Pons (tissue), 1 donor: ENCODE data around the gene KIF5C.
A peak's percentile ranks its signal among the peaks of the same experiment; 100 is the strongest.
"Not testable (repeated sequence)": the region's sequence is repeated elsewhere in the genome, so short reads cannot be mapped to it uniquely, and the experiment has no call there.

ENCODE experiments used
- DNase-seq: peaks from one replicate; pipeline ENCODE4 v3.0.0-alpha.2; 2016; ENCODE audit warnings: low spot score

The KIF5C gene

DNA sequence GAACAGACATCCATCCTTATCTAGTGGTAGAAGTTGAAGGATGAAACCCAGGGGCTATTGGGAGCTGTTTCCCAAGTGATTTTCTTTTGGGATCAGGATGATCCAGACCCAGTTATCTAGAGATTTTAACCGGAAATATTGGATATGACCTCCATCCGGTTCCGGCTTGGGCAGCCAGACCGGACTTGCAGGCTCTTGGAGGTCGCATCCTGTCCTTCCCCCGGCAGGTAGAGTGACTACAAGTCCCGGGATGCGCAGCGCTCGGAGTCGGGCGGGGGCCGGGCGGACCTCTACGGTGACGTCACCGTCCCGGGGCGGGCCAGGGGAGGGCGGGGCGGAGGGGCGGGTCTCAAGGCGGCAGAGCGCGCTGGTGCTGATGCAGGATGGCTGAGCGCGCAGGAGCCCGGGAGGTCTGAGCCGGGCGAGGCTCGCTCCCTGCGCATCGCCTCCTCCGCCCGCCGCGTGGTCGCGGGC, at the start of gene KIF5C:
Gene KIF5C (plus strand): TSS at position 360 of the 474 bp plus-strand sequence. CDS start 391 bp downstream, outside the sequence.
- peak; percentile 79 for DNase-seq

- DNase-seq = no peak
Observed at GRCh38 chr2:148826791-148827190, 48.2 kb upstream of the KIF5C start.

DNA sequence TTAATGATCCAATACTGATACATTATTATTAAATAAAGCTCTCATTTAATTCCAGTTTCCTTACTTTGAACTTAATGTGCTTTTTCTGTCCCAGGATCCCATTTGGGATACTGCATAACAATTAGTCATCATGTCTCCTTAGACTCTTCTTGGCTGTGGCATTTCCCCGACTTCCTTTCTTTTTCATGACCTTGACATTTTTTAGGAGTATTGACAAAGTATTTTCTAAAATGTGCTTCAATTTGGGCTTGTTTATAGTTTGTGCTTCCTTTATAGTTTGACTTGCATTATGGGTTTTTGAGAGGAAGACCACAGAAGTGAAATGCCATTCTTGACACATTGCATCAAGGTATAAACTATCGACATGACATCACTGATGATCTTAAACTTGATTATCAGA, 46.1 kb upstream of the KIF5C start:
- no peak for DNase-seq

GRCh38 chr2:148829618-148830017, 45.4 kb upstream of the KIF5C start:
- no peak for DNase-seq

- no peak for DNase-seq
Observed at GRCh38 chr2:148832637-148833036, 42.4 kb upstream of the KIF5C start.

- DNase-seq = no peak
Observed at GRCh38 chr2:148842050-148842449, 33.0 kb upstream of the KIF5C start.

DNA sequence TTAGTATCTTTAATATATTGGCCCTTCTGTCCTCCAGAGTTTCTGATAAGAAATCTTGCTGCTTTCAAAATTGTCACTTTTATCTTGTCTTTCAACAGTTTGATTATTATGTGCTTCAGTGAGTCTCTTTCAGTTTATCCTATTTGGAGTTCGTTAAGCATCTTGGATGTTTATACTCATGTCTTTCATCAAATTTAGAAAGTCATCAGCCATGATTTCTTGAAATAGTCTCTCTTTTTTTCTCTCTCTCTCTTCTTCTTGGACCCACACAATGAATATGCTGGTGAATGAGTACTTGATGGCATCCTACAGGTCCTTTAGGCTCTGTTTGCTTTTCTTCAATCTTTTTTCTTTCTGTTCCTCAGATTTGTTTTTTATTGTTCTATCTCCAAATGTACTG, 26.9 kb upstream of the KIF5C start:
- no peak for DNase-seq

DNA sequence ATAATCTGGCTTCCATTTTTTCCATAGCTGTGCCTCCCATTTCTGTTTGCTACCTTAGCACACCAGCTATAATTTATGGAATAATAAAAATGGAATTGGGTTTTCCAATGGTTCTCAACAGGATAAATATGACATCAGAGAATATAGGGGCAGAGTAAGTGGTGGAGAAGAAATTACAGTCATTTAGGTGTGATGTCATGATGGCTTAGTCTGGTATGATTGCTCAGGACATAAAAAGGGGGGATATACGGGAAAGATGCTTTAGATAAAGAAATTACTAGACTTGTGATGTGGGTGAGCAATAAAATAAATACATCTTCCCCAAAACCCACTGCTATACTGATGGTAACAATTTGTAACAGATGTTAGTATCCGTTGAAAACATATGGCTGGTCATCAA, 21.6 kb upstream of the KIF5C start:
- no peak for DNase-seq

DNA sequence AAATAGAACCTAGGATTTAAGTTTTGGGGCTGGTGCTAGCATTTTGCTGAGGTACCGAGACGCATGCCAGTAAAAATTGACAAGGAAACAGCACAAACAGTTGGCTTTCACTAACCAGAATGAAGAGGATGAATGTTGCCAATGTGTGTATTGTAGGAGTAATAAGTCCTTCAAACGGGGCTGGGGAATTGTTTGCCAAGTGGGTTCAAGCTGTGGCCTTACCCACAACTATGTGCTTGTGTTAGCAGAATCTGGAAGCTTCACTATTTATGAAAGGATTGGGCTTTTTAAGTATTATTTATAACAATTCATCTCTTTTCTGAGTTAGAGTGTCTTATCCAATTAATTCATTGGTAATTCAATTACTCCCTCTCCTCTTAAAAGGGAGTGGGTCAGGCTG, 15.0 kb upstream of the KIF5C start:
- DNase-seq = no peak

GRCh38 chr2:148861367-148861766, 13.7 kb upstream of the KIF5C start:
- DNase-seq = no peak

DNA sequence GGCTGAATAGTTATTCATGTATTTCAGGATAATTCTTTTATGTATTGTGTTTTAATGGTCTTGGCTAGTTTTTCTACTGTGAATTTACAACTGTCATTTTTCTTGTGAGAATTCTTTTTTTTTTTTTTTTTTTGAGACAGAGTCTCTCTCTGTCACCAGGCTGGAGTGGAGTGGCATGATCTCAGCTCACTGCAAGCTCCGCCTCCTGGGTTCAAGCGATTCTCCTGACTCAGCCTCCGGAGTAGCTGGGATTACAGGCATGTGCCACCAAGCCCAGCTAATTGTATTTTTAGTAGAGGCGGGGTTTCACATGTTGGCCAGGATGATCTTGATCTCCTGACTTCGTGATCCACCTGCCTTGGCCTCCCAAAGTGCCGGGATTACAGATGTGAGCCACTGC, 12.5 kb upstream of the KIF5C start:
- DNase-seq = not testable (repeated sequence)

GRCh38 chr2:148865512-148865911, 9.5 kb upstream of the KIF5C start:
- DNase-seq = no peak

GRCh38 chr2:148866091-148866490, 8.9 kb upstream of the KIF5C start:
- no peak for DNase-seq

- DNase-seq = no peak
Observed at GRCh38 chr2:148867079-148867769, 7.8 kb upstream of the KIF5C start.

GRCh38 chr2:148875387-148876051, 492 bp downstream of the KIF5C start:
- DNase-seq = no peak

GRCh38 chr2:148876202-148876594, 1.2 kb downstream of the KIF5C start:
- DNase-seq = no peak

- peak; percentile 80 for DNase-seq
Observed at GRCh38 chr2:148876595-148877402, 1.8 kb downstream of the KIF5C start.

GRCh38 chr2:148877403-148877740, 2.3 kb downstream of the KIF5C start:
- DNase-seq = no peak

- DNase-seq = no peak
Observed at GRCh38 chr2:148880636-148881035, 5.6 kb downstream of the KIF5C start.

DNA sequence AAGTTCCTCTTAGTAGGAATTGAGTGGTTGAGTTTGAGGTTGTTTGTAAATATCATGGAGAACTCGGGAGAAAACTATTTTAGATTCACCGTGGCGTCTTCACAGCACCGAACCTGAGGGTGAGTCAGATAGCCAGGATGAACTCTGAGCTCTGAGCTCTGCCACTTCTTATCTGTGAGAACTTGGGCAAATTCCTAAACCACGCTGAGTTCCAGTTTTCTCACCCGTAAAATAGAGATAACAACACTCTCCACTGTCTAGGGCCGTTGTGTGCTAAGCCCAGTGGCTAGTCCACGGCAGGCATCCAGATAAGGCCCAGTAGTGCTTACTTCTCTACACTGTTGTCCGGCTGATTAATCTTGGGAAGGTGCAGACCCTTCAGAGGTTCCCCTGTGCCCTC, 7.0 kb downstream of the KIF5C start:
- no peak for DNase-seq

- DNase-seq = no peak
Observed at GRCh38 chr2:148885209-148885608, 10.2 kb downstream of the KIF5C start.

DNA sequence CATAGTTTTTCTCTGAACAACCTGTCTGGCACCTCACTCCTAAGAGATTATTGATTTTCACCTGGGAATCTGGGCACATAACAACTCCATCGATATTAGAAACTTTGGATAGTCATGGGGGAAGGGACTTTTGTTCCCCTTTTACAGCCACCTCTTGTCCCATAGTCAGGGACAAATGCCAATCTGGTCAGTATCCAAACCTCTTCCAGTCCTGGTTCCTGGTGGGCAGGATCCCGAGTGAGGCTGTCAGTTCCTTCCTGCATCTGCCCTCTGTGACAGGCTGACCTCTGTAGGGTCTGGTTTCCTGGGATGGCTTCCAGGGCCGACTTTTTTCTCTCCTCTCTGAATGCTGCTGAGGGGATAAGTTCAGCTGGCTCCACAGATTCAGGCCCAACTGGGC, 11.0 kb downstream of the KIF5C start:
- peak; percentile 56 for DNase-seq
